Parathyroid adenoma (tissue), 2 donors: ENCODE measurements around the gene TIMM44.

Experiments used
- H2AFZ ChIP-seq: fragments of 300-600 bp; sonication (generic); one replicate; pipeline ENCODE4 v1.7.0; 2017; ENCODE audit warnings: antibody characterized with exemption, mild to moderate bottlenecking
- H3K27ac ChIP-seq: fragments of 300-600 bp; sonication (generic); one replicate; pipeline ENCODE4 v1.7.0; 2017
- H3K27me3 ChIP-seq: fragments of 300-600 bp; sonication (generic); one replicate; pipeline ENCODE4 v1.7.0; 2017; ENCODE audit warnings: low read length; ENCODE audit not compliant: control insufficient read depth, insufficient read depth
- H3K36me3 ChIP-seq: fragments of 300-600 bp; sonication (generic); one replicate; pipeline ENCODE4 v1.7.0; 2017; ENCODE audit warnings: low read length; ENCODE audit not compliant: control insufficient read depth, insufficient read depth
- H3K4me1 ChIP-seq: fragments of 300-600 bp; sonication (generic); one replicate; pipeline ENCODE4 v1.7.0; 2017; ENCODE audit warnings: control low read depth
- H3K4me2 ChIP-seq: fragments of 300-600 bp; sonication (generic); one replicate; pipeline ENCODE4 v1.7.0; 2017; ENCODE audit warnings: low read length
- H3K4me3 ChIP-seq: fragments of 300-600 bp; sonication (generic); one replicate; pipeline ENCODE4 v1.7.0; 2017; ENCODE audit warnings: low read depth, low read length
- H3K79me2 ChIP-seq: fragments of 300-600 bp; sonication (generic); one replicate; pipeline ENCODE4 v1.7.0; 2017; ENCODE audit warnings: control low read depth
- H3K9ac ChIP-seq: fragments of 300-600 bp; sonication (generic); one replicate; pipeline ENCODE4 v1.7.0; 2017; ENCODE audit warnings: mild to moderate bottlenecking
- H3K9me3 ChIP-seq: fragments of 300-600 bp; sonication (generic); one replicate; pipeline ENCODE4 v1.7.0; 2017; ENCODE audit warnings: low read length; ENCODE audit not compliant: control insufficient read depth
- TF ChIP-seq, protein P1 (sequence below): fragments of 300-600 bp; sonication (generic); IDR thresholded peaks from one replicate; pipeline ENCODE4 v1.7.0; 2017; ENCODE audit warnings: antibody characterized with exemption, mild to moderate bottlenecking
- donor health status: primary hyperparathyroidism.

TIMM44 gene

DNA sequence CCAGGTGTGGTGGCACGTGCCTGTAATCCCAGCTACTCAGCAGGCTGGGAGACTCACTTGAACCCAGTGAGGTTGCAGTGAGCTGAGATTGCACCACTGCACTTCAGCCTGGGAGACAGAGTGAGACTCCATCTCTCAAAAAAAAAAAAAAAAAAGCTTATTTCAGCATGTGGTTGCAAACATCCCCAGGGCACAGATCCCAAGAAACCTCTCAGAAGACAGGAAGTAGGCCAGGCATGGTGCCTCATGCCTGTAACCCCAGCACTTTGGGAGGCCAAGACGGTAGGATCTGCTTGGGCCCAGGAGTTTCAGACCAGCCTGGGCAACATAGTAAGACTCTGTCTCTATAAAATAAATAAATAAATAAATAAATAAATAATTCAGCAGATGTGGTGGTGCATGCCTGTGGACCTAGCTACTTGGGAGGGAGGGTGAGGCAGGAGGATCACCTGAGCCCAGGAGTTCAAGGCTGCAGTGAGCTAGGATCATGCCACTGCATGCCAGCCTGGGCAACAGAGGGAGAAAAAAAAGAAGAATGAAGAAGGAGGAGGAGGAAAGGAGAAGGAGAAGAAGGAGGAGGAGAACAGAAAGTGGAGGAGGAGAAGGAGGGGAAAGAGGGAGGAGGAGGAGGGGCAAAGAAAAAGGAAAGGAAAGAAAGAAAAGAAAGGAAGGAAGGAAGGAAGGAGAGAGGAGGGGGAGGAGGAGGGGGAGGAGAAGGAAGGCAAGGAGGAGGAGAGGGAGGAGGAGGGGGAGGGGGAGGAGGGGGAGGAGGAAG lies 59.5 kb downstream of the TIMM44 start:
- no peaks in the 10 kb centered on the region for H3K27me3 ChIP-seq
- no peaks in the 10 kb centered on the region for H3K9me3 ChIP-seq
- H3K4me1 ChIP-seq = no peaks in the 10 kb centered on the region
- H3K9ac ChIP-seq = no peak overlapping the region
- no peak overlapping the region for H2AFZ ChIP-seq
- no peak overlapping the region for H3K4me2 ChIP-seq
- H3K36me3 ChIP-seq = no peaks in the 10 kb centered on the region
- TF ChIP-seq, protein P1, sequence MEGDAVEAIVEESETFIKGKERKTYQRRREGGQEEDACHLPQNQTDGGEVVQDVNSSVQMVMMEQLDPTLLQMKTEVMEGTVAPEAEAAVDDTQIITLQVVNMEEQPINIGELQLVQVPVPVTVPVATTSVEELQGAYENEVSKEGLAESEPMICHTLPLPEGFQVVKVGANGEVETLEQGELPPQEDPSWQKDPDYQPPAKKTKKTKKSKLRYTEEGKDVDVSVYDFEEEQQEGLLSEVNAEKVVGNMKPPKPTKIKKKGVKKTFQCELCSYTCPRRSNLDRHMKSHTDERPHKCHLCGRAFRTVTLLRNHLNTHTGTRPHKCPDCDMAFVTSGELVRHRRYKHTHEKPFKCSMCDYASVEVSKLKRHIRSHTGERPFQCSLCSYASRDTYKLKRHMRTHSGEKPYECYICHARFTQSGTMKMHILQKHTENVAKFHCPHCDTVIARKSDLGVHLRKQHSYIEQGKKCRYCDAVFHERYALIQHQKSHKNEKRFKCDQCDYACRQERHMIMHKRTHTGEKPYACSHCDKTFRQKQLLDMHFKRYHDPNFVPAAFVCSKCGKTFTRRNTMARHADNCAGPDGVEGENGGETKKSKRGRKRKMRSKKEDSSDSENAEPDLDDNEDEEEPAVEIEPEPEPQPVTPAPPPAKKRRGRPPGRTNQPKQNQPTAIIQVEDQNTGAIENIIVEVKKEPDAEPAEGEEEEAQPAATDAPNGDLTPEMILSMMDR = no peak
- H3K4me3 ChIP-seq = no peak overlapping the region
- H3K27ac ChIP-seq = no peak overlapping the region
- H3K79me2 ChIP-seq = no peaks in the 10 kb centered on the region

DNA sequence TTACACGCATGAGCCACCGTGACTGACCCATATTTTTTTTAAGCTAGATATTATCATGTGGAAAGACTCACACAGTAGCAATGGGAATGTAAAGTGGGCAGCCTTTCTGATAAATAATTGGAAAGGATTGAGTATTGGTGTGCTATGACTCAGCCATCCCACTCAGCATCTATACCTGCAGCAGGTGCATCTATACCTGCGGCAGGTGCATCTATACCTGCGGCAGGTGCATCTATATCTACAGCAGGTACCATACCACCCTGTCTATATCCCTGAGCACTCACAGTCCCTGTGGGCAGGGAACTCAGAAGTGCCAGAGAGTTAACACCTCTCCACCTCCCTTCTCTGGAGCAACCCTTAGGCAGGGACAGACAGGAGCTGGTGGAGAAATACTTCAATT lies 60.4 kb downstream of the TIMM44 start:
- no peak overlapping the region for H2AFZ ChIP-seq
- TF ChIP-seq, protein P1 = no peak
- no peaks in the 10 kb centered on the region for H3K27me3 ChIP-seq
- no peaks in the 10 kb centered on the region for H3K9me3 ChIP-seq
- H3K4me2 ChIP-seq = no peak overlapping the region
- no peaks in the 10 kb centered on the region for H3K4me1 ChIP-seq
- no peak overlapping the region for H3K27ac ChIP-seq
- H3K79me2 ChIP-seq = no peaks in the 10 kb centered on the region
- no peaks in the 10 kb centered on the region for H3K36me3 ChIP-seq
- no peak overlapping the region for H3K4me3 ChIP-seq
- H3K9ac ChIP-seq = no peak overlapping the region

DNA sequence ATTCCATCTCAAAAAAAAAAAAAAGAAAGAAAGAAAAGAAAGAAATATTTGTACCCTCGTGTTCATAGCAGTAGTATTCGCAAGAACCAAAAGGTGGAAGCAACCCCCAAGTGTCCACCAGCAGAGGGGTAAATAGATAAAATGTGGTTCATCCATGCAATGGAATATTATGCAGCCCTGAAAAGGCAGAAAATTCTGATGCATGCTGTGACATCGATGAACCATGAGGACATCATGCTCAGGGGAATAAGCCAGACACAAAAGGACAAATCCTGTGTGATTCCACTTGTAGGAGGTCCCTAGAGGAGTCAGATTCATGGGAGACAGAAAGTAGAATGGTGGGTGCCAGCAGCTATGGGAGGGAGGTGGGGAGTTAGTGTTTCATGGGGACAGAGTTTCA lies 61.6 kb downstream of the TIMM44 start:
- no peak overlapping the region for H3K4me3 ChIP-seq
- no peaks in the 10 kb centered on the region for H3K27me3 ChIP-seq
- no peaks in the 10 kb centered on the region for H3K79me2 ChIP-seq
- H2AFZ ChIP-seq = no peak overlapping the region
- H3K4me2 ChIP-seq = no peak overlapping the region
- no peak overlapping the region for H3K9ac ChIP-seq
- H3K36me3 ChIP-seq = no peaks in the 10 kb centered on the region
- H3K27ac ChIP-seq = no peak overlapping the region
- TF ChIP-seq, protein P1 = no peak
- no peaks in the 10 kb centered on the region for H3K9me3 ChIP-seq
- no peaks in the 10 kb centered on the region for H3K4me1 ChIP-seq

DNA sequence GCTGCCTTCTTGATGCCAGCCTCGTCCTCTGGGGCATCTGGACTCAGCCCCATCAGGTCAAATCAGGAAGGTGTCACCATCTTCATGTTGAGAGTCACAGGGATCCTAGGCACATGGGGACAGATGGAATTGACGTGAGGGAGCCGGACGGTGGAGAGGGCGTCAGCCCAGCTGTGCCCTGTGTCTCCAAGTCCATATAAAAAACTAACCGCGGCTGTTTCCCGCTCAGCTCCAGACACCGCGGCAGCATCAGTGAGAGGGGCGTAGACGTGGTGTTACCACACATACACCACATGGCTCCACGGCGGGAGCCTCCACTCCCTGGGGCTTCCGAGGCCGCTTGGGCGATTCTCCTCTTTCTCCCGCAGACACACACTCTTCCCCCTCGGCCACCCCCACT lies 63.6 kb downstream of the TIMM44 start:
- TF ChIP-seq, protein P1 = no peak
- Histone ChIP-seq H3K27ac (no peak overlapping the region), H3K36me3 (no peaks in the 10 kb centered on the region), H3K4me3 (no peak overlapping the region), H3K4me1 (no peaks in the 10 kb centered on the region), H3K79me2 (no peaks in the 10 kb centered on the region), H3K27me3 (no peaks in the 10 kb centered on the region), H2AFZ (no peak overlapping the region), H3K4me2 (no peak overlapping the region), H3K9ac (no peak overlapping the region), H3K9me3 (no peaks in the 10 kb centered on the region)
